Activated CD4-positive, alpha-beta memory T cell treated with anti-CD3 and anti-CD28 coated beads for 36 hours (primary cell): Measurements from ENCODE around the gene GATAD1. TPM values are rescaled to one million over a fixed set of nuclear protein-coding genes. Genes with fewer than 3 reads are reported as not detected.
"Not testable (repeated sequence)": the region's sequence is repeated elsewhere in the genome, so short reads cannot be mapped to it uniquely, and the experiment has no call there.

Source experiments
- CTCF ChIA-PET: fragments of 350-600 bp; sonication (Branson Sonifier 250); formaldehyde crosslinking; loops from one replicate; lab custom pipeline; 2021; ENCODE audit warnings: antibody characterized with exemption, inconsistent platforms; lab: Charles Lee
- POLR2A ChIA-PET: fragments of 350-600 bp; sonication (Branson Sonifier 250); formaldehyde crosslinking; loops from one replicate; lab custom pipeline; 2021; ENCODE audit warnings: antibody characterized with exemption; lab: Charles Lee
- DNase-seq: peaks from one replicate; pipeline ENCODE4 v3.0.0-alpha.2; 2020
- H3K27ac Mint-ChIP-seq: one replicate; pipeline ENCODE4 v1.8.0; 2021; ENCODE audit warnings: mixed read lengths
- H3K27me3 Mint-ChIP-seq: one replicate; pipeline ENCODE4 v1.8.0; 2021; ENCODE audit warnings: mixed read lengths
- H3K36me3 Mint-ChIP-seq: one replicate; pipeline ENCODE4 v1.8.0; 2021; ENCODE audit warnings: mixed read lengths
- H3K4me1 Mint-ChIP-seq: one replicate; pipeline ENCODE4 v1.8.0; 2021; ENCODE audit warnings: low read depth, mixed read lengths
- H3K4me3 Mint-ChIP-seq: one replicate; pipeline ENCODE4 v1.8.0; 2021; ENCODE audit warnings: mild to moderate bottlenecking, mixed read lengths
- H3K9me3 Mint-ChIP-seq: one replicate; pipeline ENCODE4 v1.8.0; 2021; ENCODE audit warnings: mixed read lengths
- intact Hi-C: fragments of 100-400 bp; cut with micrococcal nuclease; formaldehyde crosslinking; loops from one replicate; pipeline ENCODE4 v1.15.1; 2023
- total RNA-seq, 2 experiments: library from RNA; stranded (reverse); gene quantifications; one replicate each; pipeline ENCODE4 v1.2.3, GENCODE V29; 2021

The GATAD1 gene
- total RNA-seq, 2 experiments from 2014 or later = 19.4 to 21.2 TPM

DNA sequence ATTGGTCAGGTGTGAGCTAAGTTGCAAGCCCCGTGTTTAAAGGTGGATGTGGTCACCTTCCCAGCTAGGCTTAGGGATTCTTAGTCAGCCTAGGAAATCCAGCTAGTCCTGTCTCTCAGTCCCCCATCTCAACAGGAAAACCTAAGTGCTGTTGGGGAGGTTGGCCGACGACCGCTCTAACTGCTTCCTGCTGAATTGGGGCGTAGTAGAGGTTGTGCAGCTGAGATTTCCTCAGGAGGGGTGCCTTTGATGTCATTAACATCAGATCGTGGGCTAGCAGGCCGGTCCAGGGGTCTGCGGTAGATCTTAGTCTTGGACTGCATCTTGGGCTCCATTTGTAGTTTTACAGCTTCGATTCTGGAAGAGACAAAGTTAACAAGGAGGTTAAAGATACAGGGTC lies 21.3 kb downstream of the GATAD1 start:
- H3K4me1 Mint-ChIP-seq, POLR2A ChIA-PET, H3K27ac Mint-ChIP-seq, H3K27me3 Mint-ChIP-seq, H3K4me3 Mint-ChIP-seq, CTCF ChIA-PET, DNase-seq, H3K36me3 Mint-ChIP-seq, intact Hi-C loops: not testable (repeated sequence)
- peaks cover 13% of the 10 kb centered on the region for H3K9me3 Mint-ChIP-seq

- H3K27ac Mint-ChIP-seq, intact Hi-C loops, POLR2A ChIA-PET, H3K4me3 Mint-ChIP-seq, H3K36me3 Mint-ChIP-seq, H3K9me3 Mint-ChIP-seq, H3K27me3 Mint-ChIP-seq, DNase-seq, H3K4me1 Mint-ChIP-seq, CTCF ChIA-PET: not testable (repeated sequence)
Measured at GRCh38 chr7:92473989-92474388, 26.7 kb downstream of the GATAD1 start.

- H3K27ac Mint-ChIP-seq, H3K4me3 Mint-ChIP-seq, H3K36me3 Mint-ChIP-seq, POLR2A ChIA-PET, H3K4me1 Mint-ChIP-seq, CTCF ChIA-PET, DNase-seq, H3K27me3 Mint-ChIP-seq, H3K9me3 Mint-ChIP-seq, intact Hi-C loops: not testable (repeated sequence)
Measured at GRCh38 chr7:92475261-92475770, 28.0 kb downstream of the GATAD1 start.

GRCh38 chr7:92475851-92476590 lies 28.7 kb downstream of the GATAD1 start:
- H3K4me3 Mint-ChIP-seq, H3K4me1 Mint-ChIP-seq, H3K27ac Mint-ChIP-seq, intact Hi-C loops, DNase-seq, H3K9me3 Mint-ChIP-seq, H3K36me3 Mint-ChIP-seq, POLR2A ChIA-PET, H3K27me3 Mint-ChIP-seq: not testable (repeated sequence)
- CTCF ChIA-PET = interaction anchor here (1.3 kb wide), 1 partner anchor 14 kb away, joined by 4 read pairs; no protein-coding TSS in a partner anchor

GRCh38 chr7:92477681-92478080 lies 30.4 kb downstream of the GATAD1 start, which contains the start of gene ERVW-1:
ERVW-1 (minus strand) TSS chr7:92477946; CDS start chr7:92470381, 7,565 bp downstream.
- H3K4me1 Mint-ChIP-seq, DNase-seq, POLR2A ChIA-PET, intact Hi-C loops, H3K9me3 Mint-ChIP-seq, H3K27me3 Mint-ChIP-seq, H3K36me3 Mint-ChIP-seq, H3K27ac Mint-ChIP-seq, H3K4me3 Mint-ChIP-seq: not testable (repeated sequence)
- CTCF ChIA-PET = interaction anchor here (0.6 to 0.8 kb wide), 2 partner anchors 16 to 482 kb away, joined by 3 read pairs; no protein-coding TSS in a partner anchor

- intact Hi-C loops = no loop called here
- H3K4me1 Mint-ChIP-seq = no peaks in the 10 kb centered on the region
- H3K4me3 Mint-ChIP-seq = no peak overlapping the region
- H3K27ac Mint-ChIP-seq = no peak overlapping the region
- H3K9me3 Mint-ChIP-seq = no peaks in the 10 kb centered on the region
- ChIA-PET CTCF (interaction anchor here (0.8 kb wide), 1 partner anchor 17 kb away, joined by 3 read pairs; no protein-coding TSS in a partner anchor), POLR2A (no interaction called here)
- no peaks in the 10 kb centered on the region for H3K36me3 Mint-ChIP-seq
- no peaks in the 10 kb centered on the region for H3K27me3 Mint-ChIP-seq
- DNase-seq = no peak
Measured at GRCh38 chr7:92478095-92478494, 30.8 kb downstream of the GATAD1 start.

DNA sequence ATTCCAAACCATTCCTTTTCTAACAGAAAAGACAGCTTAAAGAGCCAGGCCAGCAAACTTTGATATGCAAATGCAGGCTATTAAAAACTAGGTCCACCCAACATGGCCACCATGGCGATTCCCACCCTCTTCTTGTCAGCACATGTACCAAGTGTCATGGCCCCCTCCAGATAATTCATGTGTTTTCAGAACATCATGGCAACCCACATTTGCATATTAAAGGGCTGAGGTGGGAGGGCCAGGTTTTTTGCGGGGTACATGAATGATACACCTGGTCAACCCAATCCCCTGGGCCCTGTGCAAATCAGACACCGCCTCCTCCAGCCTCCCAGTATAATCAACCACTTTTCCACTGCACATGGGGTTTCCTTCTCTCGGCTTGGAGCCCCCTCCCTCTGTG lies 31.4 kb downstream of the GATAD1 start:
- no peaks in the 10 kb centered on the region for H3K9me3 Mint-ChIP-seq
- no peak overlapping the region for H3K4me3 Mint-ChIP-seq
- H3K27me3 Mint-ChIP-seq = no peaks in the 10 kb centered on the region
- no peaks in the 10 kb centered on the region for H3K36me3 Mint-ChIP-seq
- ChIA-PET CTCF (interaction anchor here (0.8 kb wide), 1 partner anchor 17 kb away, joined by 3 read pairs; no protein-coding TSS in a partner anchor), POLR2A (no interaction called here)
- intact Hi-C loops = no loop called here
- H3K4me1 Mint-ChIP-seq = no peaks in the 10 kb centered on the region
- H3K27ac Mint-ChIP-seq = no peak overlapping the region
- DNase-seq = no peak

DNA sequence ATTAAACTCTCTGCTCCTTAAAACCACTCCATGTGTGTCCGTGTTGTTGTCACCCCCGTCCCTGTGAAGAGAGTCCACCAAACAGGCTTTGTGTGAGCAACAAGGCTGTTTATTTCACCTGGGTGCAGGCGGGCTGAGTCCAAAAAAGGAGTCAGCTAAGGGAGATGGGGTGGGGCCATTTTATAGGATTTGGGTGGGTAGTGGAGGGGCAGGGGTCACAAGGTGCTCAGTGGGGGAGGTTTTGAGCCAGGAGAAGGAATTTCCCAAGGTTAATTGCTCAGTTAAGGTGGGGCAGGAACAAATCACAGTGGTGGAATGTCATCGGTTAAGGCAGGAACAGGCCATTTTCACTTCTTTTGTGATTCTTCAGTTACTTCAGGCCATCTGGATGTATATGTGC lies 31.9 kb downstream of the GATAD1 start:
- H3K36me3 Mint-ChIP-seq, H3K27ac Mint-ChIP-seq, POLR2A ChIA-PET, H3K9me3 Mint-ChIP-seq, intact Hi-C loops, H3K4me1 Mint-ChIP-seq, DNase-seq, H3K4me3 Mint-ChIP-seq, H3K27me3 Mint-ChIP-seq, CTCF ChIA-PET: not testable (repeated sequence)

DNA sequence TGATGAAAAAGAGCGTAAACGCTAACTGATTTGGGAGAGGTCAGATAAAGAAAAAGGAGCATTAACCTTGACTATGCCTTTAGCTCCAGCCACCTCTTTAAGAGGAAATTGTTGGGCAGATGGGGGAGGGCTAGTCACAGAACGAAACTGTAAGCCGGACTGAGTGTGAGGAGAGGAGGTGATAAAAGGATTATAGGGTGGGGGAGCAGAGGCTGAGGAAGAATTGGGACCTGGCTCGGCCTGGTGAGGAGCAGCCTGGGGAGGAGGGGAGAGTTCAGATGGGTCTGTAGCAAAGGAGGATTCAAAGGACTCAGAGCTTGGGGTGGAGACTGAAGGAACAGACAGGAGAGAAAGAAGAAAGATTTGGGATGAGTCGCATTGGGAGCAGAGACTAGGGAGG lies 36.3 kb downstream of the GATAD1 start:
- H3K4me1 Mint-ChIP-seq, H3K9me3 Mint-ChIP-seq, DNase-seq, CTCF ChIA-PET, H3K27me3 Mint-ChIP-seq, POLR2A ChIA-PET, H3K27ac Mint-ChIP-seq, H3K36me3 Mint-ChIP-seq, H3K4me3 Mint-ChIP-seq, intact Hi-C loops: not testable (repeated sequence)

GRCh38 chr7:92484226-92484625 lies 36.9 kb downstream of the GATAD1 start:
- POLR2A ChIA-PET, H3K27ac Mint-ChIP-seq, intact Hi-C loops, H3K27me3 Mint-ChIP-seq, H3K36me3 Mint-ChIP-seq, H3K4me3 Mint-ChIP-seq, DNase-seq, CTCF ChIA-PET, H3K4me1 Mint-ChIP-seq, H3K9me3 Mint-ChIP-seq: not testable (repeated sequence)

DNA sequence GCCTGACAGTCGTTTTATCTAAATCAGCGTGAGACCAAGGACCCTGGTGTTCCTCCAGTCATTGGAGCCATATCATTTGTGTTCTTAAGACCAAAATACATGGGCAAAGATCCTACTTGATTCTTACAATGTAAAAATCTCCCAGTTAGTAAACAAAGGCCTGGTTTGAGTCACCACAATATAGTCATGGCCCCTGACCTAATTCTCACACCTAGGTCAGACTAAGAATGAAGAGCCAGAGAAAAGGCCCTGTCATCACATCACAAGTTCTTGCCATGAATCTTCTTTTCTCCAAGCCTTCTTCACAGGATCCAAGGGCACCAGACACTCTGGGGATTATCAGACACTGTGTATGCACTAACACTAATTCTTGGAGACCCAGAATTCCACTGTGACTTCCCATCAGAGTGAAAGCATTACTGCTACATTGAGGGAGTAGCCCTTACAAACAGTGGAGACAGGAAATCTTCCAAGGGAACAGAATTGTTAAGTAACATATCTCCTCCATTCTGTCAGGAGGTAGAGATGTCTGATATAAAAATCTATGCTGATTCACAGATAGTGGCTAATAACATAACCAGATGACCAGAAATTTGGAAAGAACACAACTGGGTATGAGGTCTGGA lies 38.1 kb downstream of the GATAD1 start:
- no peak overlapping the region for H3K27ac Mint-ChIP-seq
- no peaks in the 10 kb centered on the region for H3K27me3 Mint-ChIP-seq
- ChIA-PET CTCF (no interaction called here), POLR2A (no interaction called here)
- no peaks in the 10 kb centered on the region for H3K4me1 Mint-ChIP-seq
- DNase-seq = no peak
- H3K4me3 Mint-ChIP-seq = no peak overlapping the region
- H3K36me3 Mint-ChIP-seq = peaks cover 12% of the 10 kb centered on the region
- intact Hi-C loops = no loop called here
- no peaks in the 10 kb centered on the region for H3K9me3 Mint-ChIP-seq

- CTCF ChIA-PET = no interaction called here
- intact Hi-C loops = no loop called here
- Mint-ChIP-seq H3K9me3 (no peaks in the 10 kb centered on the region), H3K27ac (no peak overlapping the region), H3K27me3 (no peaks in the 10 kb centered on the region), H3K36me3 (peaks cover 14% of the 10 kb centered on the region), H3K4me3 (no peak overlapping the region), H3K4me1 (no peaks in the 10 kb centered on the region)
- POLR2A ChIA-PET = no interaction called here
- DNase-seq = no peak
Measured at GRCh38 chr7:92485974-92486373, 38.7 kb downstream of the GATAD1 start.
